AG04450 (cell line): ENCODE data around the gene LMF2. TPM values are rescaled to one million over a fixed set of nuclear protein-coding genes. Genes with fewer than 3 reads are reported as not detected.
A peak's percentile ranks its signal among the peaks of the same experiment; 100 is the strongest.

Experiments
- CTCF ChIA-PET: fragments of 300-600, 350-600 bp; formaldehyde crosslinking; extraction: SDS; loops from one replicate; lab custom pipeline; 2022; ENCODE audit warnings: antibody characterized with exemption, inconsistent platforms; lab: Charles Lee
- POLR2A ChIA-PET: fragments of 350-600 bp; formaldehyde crosslinking; extraction: SDS; loops from one replicate; lab custom pipeline; 2021; ENCODE audit warnings: antibody characterized with exemption, inconsistent platforms; lab: Yijun Ruan, JAX
- DNase-seq: peaks from one replicate; pipeline ENCODE4 v3.0.0-alpha.2; 2011; ENCODE audit warnings: low read depth, low spot score
- H3K27ac ChIP-seq: one replicate; pipeline ENCODE4 v1.5.1; 2012; ENCODE audit warnings: low read depth, low read length, control low read depth
- H3K27me3 ChIP-seq: one replicate; pipeline ENCODE4 v1.6.0; 2012; ENCODE audit warnings: low read length; ENCODE audit not compliant: control insufficient read depth, insufficient read depth
- H3K4me3 ChIP-seq: 2 replicates; pipeline ENCODE4 v1.5.1; 2011; ENCODE audit warnings: mild to moderate bottlenecking, low read depth, low read length, control low read depth
- H3K9me3 ChIP-seq: 2 replicates; pipeline ENCODE4 v1.5.1; 2012; ENCODE audit warnings: low read length; ENCODE audit not compliant: control insufficient read depth, insufficient read depth
- polyA plus RNA-seq: library from polyadenylated mRNA; depleted of rRNA; stranded (reverse); fragments of >200 nt; gene quantifications from 2 replicates; pipeline ENCODE4 v1.2.3, GENCODE V29; 2011
- TF ChIP-seq, protein P1 (sequence below): IDR thresholded peaks from 2 replicates; pipeline ENCODE4 v1.5.1; 2011; ENCODE audit warnings: low read depth, low read length, control low read depth, inconsistent platforms

The LMF2 gene
- polyA plus RNA-seq, 1 experiment: 25.7 TPM

DNA sequence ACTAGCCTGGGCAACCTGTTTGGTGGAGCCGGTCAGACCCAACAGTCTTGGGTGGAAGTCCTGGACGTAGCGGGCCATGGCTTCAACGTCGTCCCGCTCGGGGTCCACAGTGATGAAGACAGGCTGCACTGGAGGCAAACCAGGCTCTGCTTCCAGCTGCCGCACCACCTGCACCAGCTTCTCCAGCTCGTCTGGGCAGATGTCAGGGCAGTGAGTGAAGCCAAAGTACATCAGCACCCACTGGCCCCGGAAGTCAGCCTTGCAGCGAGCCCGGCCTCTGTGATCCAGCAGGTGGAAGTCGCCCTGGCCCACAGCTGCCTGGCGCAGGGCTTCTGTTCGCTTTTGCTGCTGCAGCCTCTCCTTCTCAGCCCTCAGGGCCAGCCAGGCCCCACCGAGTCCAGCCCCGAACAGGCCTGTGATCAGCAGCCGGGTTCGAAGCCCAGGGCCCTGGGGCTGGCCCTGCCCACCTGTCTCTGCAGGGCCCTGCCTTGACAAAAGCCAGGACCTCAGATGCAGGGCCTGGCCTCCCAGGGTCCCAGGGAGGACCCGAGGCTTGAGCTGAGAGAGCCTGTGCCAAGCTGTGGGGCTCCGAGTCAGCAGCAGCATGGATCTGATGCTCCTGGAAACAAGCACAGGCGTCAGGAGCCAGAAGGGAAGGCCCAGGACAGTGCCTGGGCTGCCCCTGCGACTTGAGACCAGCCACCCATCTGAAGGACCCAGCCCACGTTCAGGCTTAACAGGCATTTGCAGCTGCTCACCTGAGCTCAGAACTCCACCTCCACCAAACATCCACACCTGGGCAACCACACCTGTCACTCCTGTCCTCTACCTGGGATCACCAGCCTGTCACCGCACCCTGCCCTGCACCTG is 16.5 kb upstream of the LMF2 start:
- Histone ChIP-seq H3K27me3 (no peaks in the 10 kb centered on the region), H3K27ac (no peak overlapping the region), H3K4me3 (peak overlapping the region; percentile 81), H3K9me3 (no peaks in the 10 kb centered on the region; the same call in 1 of the 2 replicates)
- TF ChIP-seq, protein P1, sequence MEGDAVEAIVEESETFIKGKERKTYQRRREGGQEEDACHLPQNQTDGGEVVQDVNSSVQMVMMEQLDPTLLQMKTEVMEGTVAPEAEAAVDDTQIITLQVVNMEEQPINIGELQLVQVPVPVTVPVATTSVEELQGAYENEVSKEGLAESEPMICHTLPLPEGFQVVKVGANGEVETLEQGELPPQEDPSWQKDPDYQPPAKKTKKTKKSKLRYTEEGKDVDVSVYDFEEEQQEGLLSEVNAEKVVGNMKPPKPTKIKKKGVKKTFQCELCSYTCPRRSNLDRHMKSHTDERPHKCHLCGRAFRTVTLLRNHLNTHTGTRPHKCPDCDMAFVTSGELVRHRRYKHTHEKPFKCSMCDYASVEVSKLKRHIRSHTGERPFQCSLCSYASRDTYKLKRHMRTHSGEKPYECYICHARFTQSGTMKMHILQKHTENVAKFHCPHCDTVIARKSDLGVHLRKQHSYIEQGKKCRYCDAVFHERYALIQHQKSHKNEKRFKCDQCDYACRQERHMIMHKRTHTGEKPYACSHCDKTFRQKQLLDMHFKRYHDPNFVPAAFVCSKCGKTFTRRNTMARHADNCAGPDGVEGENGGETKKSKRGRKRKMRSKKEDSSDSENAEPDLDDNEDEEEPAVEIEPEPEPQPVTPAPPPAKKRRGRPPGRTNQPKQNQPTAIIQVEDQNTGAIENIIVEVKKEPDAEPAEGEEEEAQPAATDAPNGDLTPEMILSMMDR: no peak
- no peak for DNase-seq
- CTCF ChIA-PET: interaction anchor here (2.3 to 2.6 kb wide), 4 partner anchors 15 to 97 kb away, joined by 12 to 32 read pairs (median 20); partner anchors contain the start of genes LMF2, NCAPH2 and SYCE3
- POLR2A ChIA-PET: interaction anchor here (1.5 to 2.1 kb wide), 4 partner anchors 8 to 79 kb away, joined by 3 to 15 read pairs (median 7); no protein-coding TSS in a partner anchor

DNA sequence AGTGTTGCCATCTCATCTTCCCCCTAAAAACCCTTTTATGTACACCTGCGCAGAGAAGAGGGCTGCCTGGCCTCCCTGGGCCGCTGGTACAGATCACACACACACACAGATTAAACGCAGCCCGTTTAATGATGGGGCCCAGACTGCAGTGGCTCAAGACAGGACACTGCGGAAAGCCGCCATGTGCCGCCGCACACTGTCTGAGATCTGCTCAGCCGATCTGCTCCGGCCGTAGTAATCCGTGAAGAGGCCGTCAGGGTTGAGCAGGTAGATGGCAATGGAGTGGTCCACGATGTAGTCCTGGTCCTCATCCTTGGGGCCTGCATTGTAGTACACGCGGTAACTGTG is 15.9 kb upstream of the LMF2 start:
- ChIA-PET POLR2A (no interaction called here), CTCF (no interaction called here)
- DNase-seq: no peak

DNA sequence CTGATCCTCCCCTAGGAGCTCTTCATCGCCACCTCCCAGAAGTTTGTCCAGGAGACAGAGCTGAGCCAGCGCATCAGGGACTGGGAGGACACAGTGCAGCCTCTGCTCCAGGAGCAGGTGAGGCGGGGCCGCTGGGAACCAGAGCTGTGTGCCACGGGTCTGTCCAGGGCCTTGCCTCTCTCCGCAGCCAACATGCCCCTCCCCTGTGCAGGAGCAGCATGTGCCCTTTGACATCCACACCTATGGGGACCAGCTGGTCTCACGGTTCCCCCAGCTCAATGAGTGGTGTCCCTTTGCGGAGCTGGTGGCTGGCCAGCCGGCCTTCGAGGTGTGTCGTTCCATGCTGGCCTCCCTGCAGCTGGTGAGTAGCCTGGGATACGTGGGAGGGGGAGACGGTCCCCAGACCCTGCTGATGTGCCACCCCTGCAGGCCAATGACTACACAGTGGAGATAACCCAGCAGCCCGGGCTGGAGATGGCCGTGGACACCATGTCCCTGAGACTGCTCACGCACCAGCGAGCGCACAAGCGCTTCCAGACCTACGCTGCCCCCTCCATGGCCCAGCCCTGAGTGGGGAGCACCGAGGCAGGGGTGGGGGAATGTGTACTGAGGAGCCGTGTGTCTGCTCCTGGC is 15.4 kb upstream of the LMF2 start:
- TF ChIP-seq, protein P1: no peak
- ChIA-PET CTCF (no interaction called here), POLR2A (no interaction called here)
- no peak for DNase-seq
- H3K4me3 ChIP-seq: no peak overlapping the region
- no peaks in the 10 kb centered on the region for H3K27me3 ChIP-seq
- H3K9me3 ChIP-seq: no peaks in the 10 kb centered on the region; the same call in 1 of the 2 replicates
- no peak overlapping the region for H3K27ac ChIP-seq

More for the DNA sequence above, 15.9 kb upstream of the LMF2 start:
- no peaks in the 10 kb centered on the region for H3K27me3 ChIP-seq
- no peak overlapping the region for H3K4me3 ChIP-seq
- H3K9me3 ChIP-seq: no peaks in the 10 kb centered on the region; the same call in 1 of the 2 replicates
- no peak overlapping the region for H3K27ac ChIP-seq
- TF ChIP-seq, protein P1: no peak

DNA sequence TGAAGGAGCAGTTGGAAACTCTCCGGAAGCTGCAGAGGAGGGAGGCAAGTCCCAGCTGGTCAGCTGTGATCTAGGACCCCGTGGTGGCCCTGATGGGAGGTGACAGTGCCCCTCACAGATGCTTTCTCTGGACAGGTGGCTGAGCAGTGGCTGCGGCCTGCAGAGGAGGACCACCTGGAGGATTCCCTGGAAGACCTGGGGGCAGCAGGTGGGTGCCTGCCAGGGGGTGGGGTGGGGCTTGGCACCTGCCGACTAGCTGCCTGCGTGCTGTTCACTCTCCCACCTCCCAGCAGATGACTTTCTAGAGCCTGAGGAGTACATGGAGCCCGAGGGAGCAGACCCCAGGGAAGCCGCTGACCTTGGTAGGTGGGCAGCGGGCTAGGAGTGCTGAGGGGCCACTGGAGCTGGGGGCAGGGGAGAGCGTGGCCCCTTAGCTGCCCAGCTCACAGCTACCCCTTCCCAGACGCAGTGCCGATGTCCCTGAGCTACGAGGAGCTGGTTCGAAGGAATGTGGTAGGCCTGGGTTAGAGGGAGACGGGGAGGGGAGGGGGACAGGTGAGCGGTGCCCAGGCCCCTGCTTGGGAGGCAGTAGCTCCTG is 14.8 kb upstream of the LMF2 start:
- Histone ChIP-seq H3K9me3 (no peaks in the 10 kb centered on the region; the same call in 1 of the 2 replicates), H3K27me3 (no peaks in the 10 kb centered on the region), H3K4me3 (no peak overlapping the region), H3K27ac (no peak overlapping the region)
- TF ChIP-seq, protein P1: no peak
- CTCF ChIA-PET: no interaction called here
- no peak for DNase-seq
- POLR2A ChIA-PET: no interaction called here
